CD4-positive, alpha-beta T cell (primary cell): ENCODE results near the gene CADM1. TPM values are rescaled to one million over a fixed set of nuclear protein-coding genes. Genes with fewer than 3 reads are reported as not detected.

Source experiments
- ATAC-seq: fragments of 200-7000 bp; cut with Tn5 transposase; one replicate; pipeline ENCODE4 v1.10.0; 2022; ENCODE audit warnings: mild to moderate bottlenecking; ENCODE audit not compliant: poor library complexity
- CTCF ChIA-PET: fragments of 350-600 bp; sonication (Branson Sonifier 250); formaldehyde crosslinking; loops from one replicate; lab custom pipeline; 2021; ENCODE audit warnings: antibody characterized with exemption, inconsistent platforms; lab: Charles Lee
- POLR2A ChIA-PET: fragments of 350-600 bp; sonication (Branson Sonifier 250); formaldehyde crosslinking; loops from one replicate; lab custom pipeline; 2021; ENCODE audit warnings: antibody characterized with exemption, inconsistent platforms; lab: Charles Lee
- DNase-seq, 14 experiments: peaks; one replicate each; pipeline ENCODE4 v3.0.0-alpha.2; 2013 to 2020; ENCODE audit warnings: mixed read lengths in 2 of 14
- H3K27ac ChIP-seq, 2 donors: one replicate each; pipeline versions ENCODE4 v1.5.1 to v1.7.0; 2013; ENCODE audit warnings: low read length in 2 of 2, low read depth in 1 of 2, mild to moderate bottlenecking in 1 of 2
- H3K27me3 ChIP-seq, 2 experiments: 1 replicate in 1 of 2; 2 replicates in 1 of 2; pipeline versions ENCODE4 v1.6.1 to v1.7.0; 2013; ENCODE audit warnings: low read length in 2 of 2, control low read depth in 1 of 2, mild to moderate bottlenecking in 1 of 2, moderate library complexity in 1 of 2; ENCODE audit not compliant: insufficient read depth in 2 of 2, control insufficient read depth in 1 of 2
- H3K36me3 ChIP-seq: one replicate; pipeline ENCODE4 v1.6.1; 2013; ENCODE audit warnings: low read length, control low read depth; ENCODE audit not compliant: insufficient read depth
- H3K4me1 ChIP-seq: one replicate; pipeline ENCODE4 v1.6.1; 2013; ENCODE audit warnings: low read length, control low read depth; ENCODE audit not compliant: insufficient read depth
- H3K4me3 ChIP-seq: one replicate; pipeline ENCODE4 v1.5.1; 2013; ENCODE audit warnings: mild to moderate bottlenecking, low read length, moderate library complexity
- H3K9me3 ChIP-seq, 2 experiments: 1 replicate in 1 of 2; 2 replicates in 1 of 2; pipeline versions ENCODE4 v1.6.1 to v1.7.0; 2013; ENCODE audit warnings: low read length in 2 of 2, mild to moderate bottlenecking in 2 of 2, control low read depth in 1 of 2, moderate library complexity in 1 of 2; ENCODE audit not compliant: control insufficient read depth in 1 of 2, insufficient read depth in 1 of 2
- H3K27ac Mint-ChIP-seq: one replicate; pipeline ENCODE4 v1.8.0; 2020; ENCODE audit warnings: mixed read lengths
- H3K27me3 Mint-ChIP-seq: one replicate; pipeline ENCODE4 v1.8.0; 2021; ENCODE audit warnings: mixed read lengths
- H3K36me3 Mint-ChIP-seq: one replicate; pipeline ENCODE4 v1.8.0; 2021; ENCODE audit warnings: low read depth, mixed read lengths
- H3K4me1 Mint-ChIP-seq: one replicate; pipeline ENCODE4 v1.8.0; 2021; ENCODE audit warnings: low read depth, mixed read lengths
- H3K4me3 Mint-ChIP-seq: one replicate; pipeline ENCODE4 v1.8.0; 2020; ENCODE audit warnings: mild to moderate bottlenecking, mixed read lengths
- H3K9me3 Mint-ChIP-seq: one replicate; pipeline ENCODE4 v1.8.0; 2020; ENCODE audit warnings: mixed read lengths
- intact Hi-C, 2 experiments: fragments of 100-400 bp; cut with DNase I in 1 of 2; cut with micrococcal nuclease in 1 of 2; formaldehyde crosslinking; loops; one replicate each; pipeline versions ENCODE4 v1.15.1 to v1.9.0; 2023 to 2025; cut with DNase I, micrococcal nuclease
- total RNA-seq, 174 experiments: library from RNA in 2 of 174; stranded (reverse) in 2 of 174; gene quantifications; one replicate each; pipeline ENCODE4 v1.2.3 and lab custom pipeline; 2021 to 2026
- TF ChIP-seq, protein P1 (sequence below): fragments of 200-600 bp; IDR thresholded peaks from one replicate; pipeline ENCODE4 v1.8.0; 2022; ENCODE audit warnings: antibody characterized with exemption, mild to moderate bottlenecking

The CADM1 gene
- total RNA-seq, 2 experiments from 2014 or later = 1.1 to 1.4 TPM

DNA sequence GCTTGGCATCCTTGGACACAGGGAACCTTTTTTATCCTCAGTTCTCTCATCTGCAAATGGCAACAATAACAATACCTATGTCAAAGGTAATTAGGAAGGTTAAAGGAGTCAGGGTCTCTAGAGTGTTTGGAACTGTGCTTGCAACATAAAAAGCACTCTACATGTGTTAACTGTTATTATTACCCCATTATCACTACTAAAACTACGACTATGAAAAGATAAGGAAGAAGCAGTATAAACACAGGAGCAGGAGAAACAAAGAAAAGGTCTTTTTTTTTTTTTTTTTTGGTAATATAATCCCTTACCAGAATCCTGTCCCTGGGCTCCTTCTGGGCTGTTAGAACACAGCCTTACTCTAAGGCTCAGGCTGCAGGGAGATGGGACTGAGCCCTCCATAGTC is 348.2 kb downstream of the CADM1 start:
- POLR2A ChIA-PET = no interaction called here
- Mint-ChIP-seq H3K27me3 (no peaks in the 10 kb centered on the region), H3K36me3 (no peaks in the 10 kb centered on the region), H3K27ac (no peak overlapping the region), H3K4me3 (no peak overlapping the region), H3K4me1 (no peaks in the 10 kb centered on the region), H3K9me3 (no peaks in the 10 kb centered on the region)
- no peak for ATAC-seq
- Histone ChIP-seq H3K4me3 (no peak overlapping the region), H3K27ac (no peak overlapping the region), H3K36me3 (no peaks in the 10 kb centered on the region), H3K27me3 (no peaks in the 10 kb centered on the region), H3K9me3 (peaks cover 0 to 25% of the 10 kb centered on the region in 2 experiments), H3K4me1 (no peaks in the 10 kb centered on the region)
- DNase-seq = no peak
- TF ChIP-seq, protein P1, sequence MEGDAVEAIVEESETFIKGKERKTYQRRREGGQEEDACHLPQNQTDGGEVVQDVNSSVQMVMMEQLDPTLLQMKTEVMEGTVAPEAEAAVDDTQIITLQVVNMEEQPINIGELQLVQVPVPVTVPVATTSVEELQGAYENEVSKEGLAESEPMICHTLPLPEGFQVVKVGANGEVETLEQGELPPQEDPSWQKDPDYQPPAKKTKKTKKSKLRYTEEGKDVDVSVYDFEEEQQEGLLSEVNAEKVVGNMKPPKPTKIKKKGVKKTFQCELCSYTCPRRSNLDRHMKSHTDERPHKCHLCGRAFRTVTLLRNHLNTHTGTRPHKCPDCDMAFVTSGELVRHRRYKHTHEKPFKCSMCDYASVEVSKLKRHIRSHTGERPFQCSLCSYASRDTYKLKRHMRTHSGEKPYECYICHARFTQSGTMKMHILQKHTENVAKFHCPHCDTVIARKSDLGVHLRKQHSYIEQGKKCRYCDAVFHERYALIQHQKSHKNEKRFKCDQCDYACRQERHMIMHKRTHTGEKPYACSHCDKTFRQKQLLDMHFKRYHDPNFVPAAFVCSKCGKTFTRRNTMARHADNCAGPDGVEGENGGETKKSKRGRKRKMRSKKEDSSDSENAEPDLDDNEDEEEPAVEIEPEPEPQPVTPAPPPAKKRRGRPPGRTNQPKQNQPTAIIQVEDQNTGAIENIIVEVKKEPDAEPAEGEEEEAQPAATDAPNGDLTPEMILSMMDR = no peak
- intact Hi-C loops = no loop called here
- CTCF ChIA-PET = no interaction called here

DNA sequence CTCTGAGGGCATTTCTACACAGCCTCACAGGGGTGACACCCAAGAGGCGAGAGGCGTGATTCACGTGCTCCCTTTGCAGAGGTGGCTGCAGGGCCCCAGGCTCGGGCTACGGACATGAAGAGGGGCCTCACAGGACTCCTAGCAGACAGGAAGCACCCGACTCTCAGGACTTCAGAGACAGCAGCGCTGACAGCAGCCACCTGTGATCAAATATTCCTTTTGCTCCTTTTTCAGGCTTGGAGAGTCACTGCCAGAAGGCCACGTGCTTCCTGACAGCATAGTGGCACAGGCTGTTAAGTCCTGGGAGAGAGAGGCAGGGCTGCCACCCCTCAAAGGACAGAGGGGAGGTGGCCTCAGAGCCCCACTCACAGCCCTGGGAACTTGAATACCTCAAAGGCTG is 348.9 kb downstream of the CADM1 start:
- H3K27me3 ChIP-seq = no peaks in the 10 kb centered on the region
- H3K4me1 Mint-ChIP-seq = no peaks in the 10 kb centered on the region
- CTCF ChIA-PET = no interaction called here
- no peaks in the 10 kb centered on the region for H3K36me3 Mint-ChIP-seq
- H3K9me3 Mint-ChIP-seq = no peaks in the 10 kb centered on the region
- POLR2A ChIA-PET = no interaction called here
- no peak overlapping the region for H3K4me3 ChIP-seq
- intact Hi-C loops = no loop called here
- no peak for ATAC-seq
- DNase-seq = no peak
- H3K27ac ChIP-seq = no peak overlapping the region
- TF ChIP-seq, protein P1 = no peak
- no peak overlapping the region for H3K4me3 Mint-ChIP-seq
- no peaks in the 10 kb centered on the region for H3K36me3 ChIP-seq
- H3K4me1 ChIP-seq = no peaks in the 10 kb centered on the region
- no peak overlapping the region for H3K27ac Mint-ChIP-seq
- peaks cover 0 to 25% of the 10 kb centered on the region in 2 experiments for H3K9me3 ChIP-seq
- H3K27me3 Mint-ChIP-seq = no peaks in the 10 kb centered on the region

DNA sequence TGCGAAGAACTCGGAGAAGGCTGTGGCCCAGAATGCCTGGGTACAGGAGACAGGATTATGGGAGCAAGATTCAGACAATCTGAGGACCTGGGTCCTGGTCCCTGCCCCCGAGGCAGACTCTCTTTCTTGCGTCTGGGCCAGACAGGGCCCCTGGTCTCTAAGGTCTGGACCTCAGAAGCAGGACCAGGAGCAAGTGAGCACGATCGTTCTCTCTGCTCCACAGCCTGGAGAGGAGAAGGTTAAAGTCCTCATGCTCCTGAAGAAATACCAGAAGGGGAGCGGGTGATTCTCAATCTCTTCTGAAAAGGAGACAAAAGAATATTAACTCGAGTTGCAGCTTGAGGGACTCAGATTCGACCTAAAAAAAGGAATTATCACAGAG is 349.9 kb downstream of the CADM1 start:
- Histone ChIP-seq H3K4me1 (no peaks in the 10 kb centered on the region), H3K9me3 (peaks cover 0 to 20% of the 10 kb centered on the region in 2 experiments), H3K27me3 (no peaks in the 10 kb centered on the region), H3K4me3 (no peak overlapping the region), H3K36me3 (no peaks in the 10 kb centered on the region), H3K27ac (no peak overlapping the region)
- H3K9me3 Mint-ChIP-seq = no peaks in the 10 kb centered on the region
- intact Hi-C loops = no loop called here
- TF ChIP-seq, protein P1 = no peak
- H3K27ac Mint-ChIP-seq = no peak overlapping the region
- H3K27me3 Mint-ChIP-seq = no peaks in the 10 kb centered on the region
- POLR2A ChIA-PET = no interaction called here
- H3K4me1 Mint-ChIP-seq = no peaks in the 10 kb centered on the region
- ATAC-seq (no peak), DNase-seq (no peak)
- no peak overlapping the region for H3K4me3 Mint-ChIP-seq
- H3K36me3 Mint-ChIP-seq = no peaks in the 10 kb centered on the region
- CTCF ChIA-PET = no interaction called here
